T-helper 2 cell (primary cell): ENCODE measurements around the gene ASZ1.

ENCODE experiments used
- DNase-seq, 5 experiments: peaks; one replicate each; pipeline versions ENCODE4 v3.0.0 to v3.0.0-alpha.2; 2012 to 2022

Gene ASZ1

DNA sequence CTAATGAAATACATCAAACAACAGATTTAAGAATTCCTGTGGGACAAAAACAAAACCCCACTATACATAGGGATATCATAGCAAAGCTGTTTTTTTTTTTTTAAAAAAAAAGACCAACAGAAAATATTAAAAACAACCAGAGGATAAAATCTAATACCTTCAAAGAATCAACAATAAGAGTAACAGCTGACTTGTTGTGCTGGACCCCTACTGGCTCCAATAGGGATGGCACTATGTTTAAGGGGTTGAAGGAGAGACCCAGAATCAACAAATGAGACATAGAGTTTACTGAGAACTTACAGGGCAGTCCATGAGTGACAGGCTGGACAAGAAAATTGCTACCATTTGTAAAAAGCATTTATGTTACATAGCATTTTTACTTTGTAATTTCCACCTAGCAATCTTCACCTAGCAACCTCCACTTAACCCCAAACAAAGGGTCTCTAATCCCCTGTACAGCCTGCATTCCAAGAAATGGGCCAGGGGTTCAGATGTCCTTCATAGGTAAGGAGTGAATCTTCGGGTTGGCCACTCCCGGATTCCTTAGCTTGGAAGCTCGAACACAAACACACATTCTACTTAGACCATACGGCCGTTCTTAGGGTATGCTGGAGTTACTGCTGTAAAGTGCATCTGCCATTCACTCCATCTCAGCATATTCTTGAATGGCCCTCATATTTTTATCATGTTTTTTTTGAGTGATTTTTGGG lies 25.8 kb downstream of the ASZ1 start:
- DNase-seq = peak in 1 of 5 experiments; percentile 4

- no peak for DNase-seq
These were observed 27.4 kb downstream of the ASZ1 start for GRCh38 chr7:117399820-117400422.

- no peak for DNase-seq
These were observed 31.6 kb downstream of the ASZ1 start for GRCh38 chr7:117395743-117396142.

GRCh38 chr7:117393781-117394180 lies 33.5 kb downstream of the ASZ1 start:
- DNase-seq = no peak

GRCh38 chr7:117389871-117390270 lies 37.4 kb downstream of the ASZ1 start:
- no peak for DNase-seq

DNA sequence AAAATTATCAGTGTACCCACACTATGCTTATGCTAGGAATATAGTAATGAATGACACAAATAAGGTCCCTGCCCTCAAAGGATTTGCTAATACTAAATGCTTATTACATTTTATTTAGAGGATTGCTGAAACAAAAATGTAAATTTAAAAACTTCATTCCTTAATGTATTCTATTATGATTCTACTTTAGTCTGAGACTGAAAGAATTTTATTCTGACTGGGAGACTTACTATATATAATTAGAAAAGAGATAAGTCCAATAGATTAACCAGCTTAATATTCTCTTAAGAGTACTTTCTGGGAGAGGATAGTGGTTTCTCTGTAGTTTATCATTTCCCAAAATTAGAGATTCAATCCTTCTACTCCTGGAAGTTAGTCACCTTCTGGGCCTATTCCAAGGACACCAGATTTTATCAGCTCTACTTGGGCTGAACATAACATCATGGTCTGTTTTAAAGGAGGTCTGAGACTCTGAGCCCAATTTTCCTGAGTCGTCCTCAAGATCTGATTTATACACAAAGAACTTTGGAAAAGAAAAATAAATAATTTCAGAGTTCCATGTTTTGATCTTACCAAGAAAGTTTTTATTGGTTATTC lies 41.1 kb downstream of the ASZ1 start:
- DNase-seq = no peak

GRCh38 chr7:117385363-117386109 lies 41.8 kb downstream of the ASZ1 start:
- DNase-seq = peak in 1 of 5 experiments; percentile 30

DNA sequence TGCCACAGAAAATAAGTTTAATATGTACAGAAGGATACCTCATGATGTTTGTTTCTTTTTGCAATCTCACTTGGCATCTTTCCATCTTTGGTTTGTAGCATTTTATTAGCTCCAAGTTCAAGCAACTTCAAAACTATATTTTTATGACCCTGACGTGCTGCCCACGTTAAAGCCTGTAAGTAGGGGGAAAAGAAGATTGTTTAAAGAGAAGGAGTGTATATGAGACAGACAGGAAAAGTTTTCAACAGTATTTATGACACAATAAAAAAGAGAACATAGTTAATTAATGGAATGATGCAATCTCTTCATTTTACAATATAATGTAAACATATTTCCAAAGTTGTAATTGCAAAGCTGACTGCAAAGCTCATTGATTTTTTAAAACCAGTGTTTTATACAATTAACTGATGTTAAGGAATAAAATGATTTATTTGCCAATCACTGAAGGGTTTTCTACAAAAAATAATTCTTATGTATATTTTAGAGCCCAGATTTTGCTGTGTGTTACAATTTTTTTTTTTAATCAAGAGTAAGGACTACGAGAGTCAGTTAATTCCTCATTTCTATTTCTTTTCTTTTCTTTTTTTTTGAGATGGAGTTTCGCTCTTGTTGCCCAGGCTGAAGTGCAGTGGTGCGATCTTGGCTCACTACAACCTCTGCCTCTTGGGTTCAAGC lies 42.5 kb downstream of the ASZ1 start:
- no peak for DNase-seq

DNA sequence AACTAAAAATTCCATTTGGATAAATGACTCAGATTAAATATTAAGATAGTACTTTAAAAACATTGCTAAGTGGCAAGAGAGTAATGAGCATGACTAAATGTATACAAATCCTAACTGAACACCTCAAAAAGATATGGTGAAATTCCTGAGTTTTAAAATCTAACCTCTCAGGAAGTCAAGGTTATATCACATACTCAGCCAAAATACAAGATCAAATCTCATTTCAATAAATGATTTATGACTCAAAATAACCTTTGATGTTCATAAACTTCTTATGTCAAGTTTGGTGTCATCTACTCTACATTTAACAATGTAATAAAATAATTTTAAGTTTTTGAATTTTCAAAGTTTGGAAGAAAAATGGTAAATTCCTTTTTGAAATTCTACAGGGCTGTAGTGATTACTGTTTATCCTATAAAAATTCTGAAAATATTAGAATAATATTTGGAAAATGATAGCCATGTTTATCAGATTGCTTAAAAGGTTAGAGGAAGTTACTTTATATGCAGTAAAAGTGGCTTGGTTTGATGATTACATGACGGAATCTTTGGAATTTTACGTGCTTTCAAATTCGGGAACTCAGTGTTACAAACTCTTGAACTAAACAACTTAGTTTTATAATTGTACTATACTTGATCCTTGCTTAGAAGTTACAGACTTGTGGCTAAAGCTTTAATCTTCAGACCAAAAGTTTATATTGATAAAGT lies 43.7 kb downstream of the ASZ1 start:
- no peak for DNase-seq

DNA sequence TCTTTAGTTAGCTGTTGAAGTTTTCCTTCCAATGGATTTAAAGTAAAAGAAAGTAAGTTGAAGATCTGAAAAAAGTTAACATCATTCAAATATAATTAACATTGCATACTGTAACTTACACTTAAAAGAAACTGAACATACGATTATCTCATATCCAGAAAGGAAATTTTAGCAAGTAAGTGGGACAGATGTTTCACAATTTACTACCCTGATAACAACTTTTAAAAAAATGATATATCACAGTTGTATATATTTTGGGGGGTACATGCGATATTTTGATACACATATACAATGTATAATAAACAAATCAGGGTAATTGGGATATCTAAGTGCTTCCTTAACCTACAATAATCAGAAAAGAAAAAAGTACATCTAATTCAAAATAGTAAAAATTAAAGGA lies 44.2 kb downstream of the ASZ1 start:
- no peak for DNase-seq

DNA sequence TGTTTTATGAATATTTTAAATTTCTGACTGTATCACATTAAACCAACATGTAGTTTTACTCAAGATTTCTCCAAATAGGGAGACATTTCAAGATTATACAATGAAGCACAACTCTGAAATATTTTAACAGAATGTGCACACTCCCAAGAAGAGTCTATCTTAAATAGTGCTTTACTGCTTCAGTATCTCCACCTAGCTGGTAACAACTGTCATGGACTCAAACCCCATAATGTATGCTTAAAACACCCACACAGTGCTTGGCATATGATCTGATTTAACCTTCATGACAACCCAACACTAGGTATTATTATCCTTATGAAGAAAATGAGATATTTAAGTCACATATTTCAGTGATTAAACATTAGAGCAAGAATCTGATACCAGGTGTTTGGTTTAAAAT lies 45.9 kb downstream of the ASZ1 start:
- DNase-seq = peak in 1 of 5 experiments; percentile 6

DNA sequence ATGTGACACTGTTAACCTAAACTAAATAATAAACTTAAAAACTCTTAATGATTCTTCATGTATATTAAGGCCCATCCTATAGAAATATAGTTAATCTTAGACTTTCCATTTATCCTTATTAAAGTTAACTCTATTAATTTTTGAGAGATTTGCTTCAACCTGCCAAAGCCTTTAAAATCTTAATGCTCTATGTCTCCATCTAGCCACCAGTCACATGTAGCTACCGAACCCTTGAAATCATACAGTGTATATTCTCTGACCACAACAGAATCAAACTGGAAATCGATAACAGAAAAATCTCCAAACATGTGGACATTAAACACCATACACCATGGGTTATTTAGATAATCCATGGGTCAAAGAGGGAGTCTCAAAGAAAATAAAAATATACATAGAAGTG lies 51.9 kb downstream of the ASZ1 start:
- no peak for DNase-seq

GRCh38 chr7:117372073-117372472 lies 55.2 kb downstream of the ASZ1 start:
- no peak for DNase-seq

DNA sequence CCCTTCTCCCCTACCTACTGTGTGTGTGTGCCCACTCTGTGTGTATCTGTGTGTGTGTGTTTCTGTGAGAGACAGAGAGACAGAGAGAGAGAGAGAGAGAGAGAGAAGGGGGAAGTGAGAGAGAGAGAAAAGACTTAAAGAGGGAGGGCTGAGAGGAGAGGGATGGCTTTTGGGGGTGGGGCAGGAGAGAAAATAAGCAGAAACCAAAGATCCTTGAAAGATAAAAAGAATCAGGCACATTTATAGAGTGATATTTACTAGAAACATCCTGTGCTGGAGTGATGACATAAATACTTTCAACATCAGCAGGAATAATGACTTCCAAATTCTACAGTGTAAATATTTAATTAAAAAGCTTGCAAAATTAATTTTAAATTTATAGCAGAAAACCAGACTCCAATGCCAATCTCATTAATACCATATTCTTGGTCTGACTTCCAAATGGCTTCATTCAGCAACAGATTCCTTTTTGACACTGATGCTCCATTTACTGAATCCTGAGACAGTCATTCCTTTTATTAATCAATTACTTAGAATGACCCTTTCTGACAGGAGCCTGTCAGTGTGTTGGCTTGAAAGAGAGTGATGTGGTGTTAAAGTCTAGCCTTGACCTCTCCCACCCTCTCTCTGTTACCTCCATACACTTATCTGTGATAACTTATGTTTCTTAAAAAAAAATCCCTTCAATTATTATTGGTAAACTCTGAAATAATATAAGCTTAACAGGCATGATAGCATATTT lies 62.8 kb downstream of the ASZ1 start:
- peak in 1 of 5 experiments; percentile 7 for DNase-seq

DNA sequence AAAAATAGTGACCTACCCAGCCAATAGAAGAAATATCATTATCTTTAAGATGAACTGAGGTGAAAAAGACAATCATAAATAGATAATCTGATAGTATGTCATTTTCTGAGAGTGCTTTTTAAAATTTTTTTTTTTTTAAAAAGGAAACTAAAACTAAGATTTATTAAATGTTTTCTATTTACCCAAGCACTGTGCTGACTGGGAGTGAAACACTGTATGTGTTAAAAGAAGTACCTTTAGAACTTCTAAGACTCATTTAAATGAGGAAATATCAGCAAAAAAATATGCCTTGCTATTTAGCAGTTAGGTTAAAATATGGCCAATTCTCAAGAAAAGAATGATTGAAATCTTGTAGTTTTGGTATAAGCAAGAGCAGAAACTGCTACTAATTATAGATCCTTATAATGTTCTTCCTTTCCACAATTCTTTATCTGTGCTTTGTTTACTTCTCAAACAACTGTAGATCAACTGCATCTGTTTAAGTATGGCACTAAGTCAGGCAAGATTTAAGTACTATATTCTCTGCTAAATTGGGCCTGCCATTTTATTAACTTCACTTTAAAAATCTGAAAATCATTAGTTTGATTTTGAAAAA lies 64.9 kb downstream of the ASZ1 start:
- peak in 1 of 5 experiments; percentile 54 for DNase-seq

DNA sequence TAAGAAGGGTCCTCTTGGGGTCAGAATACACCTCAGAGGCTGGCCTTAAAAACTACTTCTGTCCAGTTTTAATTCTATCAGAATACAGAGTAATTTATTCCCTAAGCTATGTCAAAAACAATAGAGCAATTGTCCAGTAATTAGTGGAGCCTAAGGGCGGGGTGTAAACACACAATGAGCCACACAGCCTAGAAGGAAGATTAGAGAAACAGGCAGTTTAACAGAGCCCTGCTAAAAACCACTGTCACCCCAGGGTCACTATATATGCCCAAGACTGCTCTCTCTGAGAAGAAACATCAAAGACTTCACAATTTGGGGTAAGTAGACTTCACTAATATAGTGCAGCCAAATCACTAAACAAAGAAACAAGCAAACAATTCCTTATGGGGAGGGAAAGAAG lies 77.3 kb downstream of the ASZ1 start:
- DNase-seq = no peak

- DNase-seq = no peak
These were observed 77.7 kb downstream of the ASZ1 start for GRCh38 chr7:117349570-117349969.

GRCh38 chr7:117347962-117348672 lies 79.2 kb downstream of the ASZ1 start:
- DNase-seq = peak in 1 of 5 experiments; percentile 9

- DNase-seq = no peak
These were observed 79.8 kb downstream of the ASZ1 start for GRCh38 chr7:117347480-117347879.

GRCh38 chr7:117346161-117346560 lies 81.1 kb downstream of the ASZ1 start:
- DNase-seq = no peak
